HAP-1 (cell line): ENCODE data around the gene CFAP53.

Experiments
- DNase-seq, 2 experiments: peaks; one replicate each; pipeline ENCODE4 v3.0.0-alpha.2; 2016 to 2020; ENCODE audit warnings: low spot score in 2 of 2
- H3K27me3 ChIP-seq: fragments of 250-450 bp; sonication (Bioruptor Pico); 2 replicates; pipeline ENCODE4 v1.5.1; 2020; ENCODE audit warnings: low read depth, mild to moderate bottlenecking, moderate library complexity
- H3K36me3 ChIP-seq: fragments of 250-450 bp; sonication (Bioruptor Pico); replicated peaks from 2 replicates; pipeline ENCODE4 v1.5.1; 2020; ENCODE audit warnings: mild to moderate bottlenecking
- H3K4me1 ChIP-seq: fragments of 250-450 bp; sonication (Bioruptor Pico); 2 replicates; pipeline ENCODE4 v1.5.1; 2020; ENCODE audit warnings: mild to moderate bottlenecking
- H3K4me3 ChIP-seq: fragments of 250-450 bp; sonication (Bioruptor Pico); 2 replicates; pipeline ENCODE4 v1.5.1; 2020; ENCODE audit warnings: mild to moderate bottlenecking, moderate library complexity
- H3K9me3 ChIP-seq: fragments of 250-450 bp; sonication (Bioruptor Pico); 2 replicates; pipeline ENCODE4 v1.5.1; 2020; ENCODE audit warnings: mild to moderate bottlenecking, moderate library complexity
- in situ Hi-C: fragments of 300-500 bp; cut with MboI; formaldehyde crosslinking; loops from 3 replicates; pipeline ENCODE4 v1.14.3; 2020; ENCODE audit warnings: low sequenced_read_pairs, inconsistent platforms, mixed read lengths

Gene CFAP53

DNA sequence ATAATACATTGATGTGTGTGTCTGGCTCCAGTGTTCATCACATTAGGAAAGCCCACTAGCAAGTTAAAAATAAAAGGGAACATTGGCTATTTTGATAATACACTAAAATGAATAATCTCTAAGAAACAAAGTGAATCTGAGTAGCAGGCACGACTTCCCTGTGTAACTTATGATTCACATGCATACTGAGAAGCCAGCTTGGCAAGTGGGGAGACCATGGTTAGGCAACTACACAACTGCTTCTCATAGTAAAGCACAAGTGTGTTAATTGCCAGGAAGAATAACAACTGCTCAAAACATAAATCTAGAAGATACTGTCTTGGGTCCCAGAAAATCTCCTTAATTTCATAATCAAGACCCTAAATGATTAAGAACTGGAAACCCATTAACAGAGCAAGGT lies 75.4 kb downstream of the CFAP53 start:
- peaks cover 10% of the 10 kb centered on the region for H3K4me1 ChIP-seq
- H3K27me3 ChIP-seq, result 0 out of 2 replicates have a peak, but pooled peaks cover 2% of the 10 kb centered on the region
- no peaks in the 10 kb centered on the region for H3K9me3 ChIP-seq
- H3K36me3 ChIP-seq, result no peaks in the 10 kb centered on the region
- no peak overlapping the region for H3K4me3 ChIP-seq
- no peak for DNase-seq
- in situ Hi-C loops, result no loop called here

DNA sequence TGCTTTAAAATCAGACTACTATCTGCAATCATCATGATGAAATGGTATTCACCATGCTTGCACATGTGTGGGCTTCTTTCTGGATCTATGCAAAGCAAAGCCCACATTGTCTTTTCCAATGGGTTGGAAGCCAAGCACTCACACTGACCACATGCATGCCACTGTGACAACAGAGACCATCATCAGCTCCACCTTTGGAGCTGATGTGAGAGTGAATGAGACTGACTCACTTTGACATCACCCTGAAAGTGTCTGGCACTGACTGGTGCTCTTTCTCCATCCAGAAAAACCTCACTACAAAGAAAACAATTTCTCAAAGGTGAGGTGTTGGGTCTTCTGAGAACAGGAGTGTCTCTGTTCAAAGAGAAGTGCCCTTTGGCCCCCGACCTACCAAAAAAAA lies 76.1 kb downstream of the CFAP53 start:
- no peak for DNase-seq
- in situ Hi-C loops, result no loop called here
- H3K36me3 ChIP-seq, result no peaks in the 10 kb centered on the region
- H3K4me3 ChIP-seq, result no peak overlapping the region
- no peaks in the 10 kb centered on the region for H3K27me3 ChIP-seq
- no peaks in the 10 kb centered on the region for H3K9me3 ChIP-seq
- H3K4me1 ChIP-seq, result peaks cover 8% of the 10 kb centered on the region

DNA sequence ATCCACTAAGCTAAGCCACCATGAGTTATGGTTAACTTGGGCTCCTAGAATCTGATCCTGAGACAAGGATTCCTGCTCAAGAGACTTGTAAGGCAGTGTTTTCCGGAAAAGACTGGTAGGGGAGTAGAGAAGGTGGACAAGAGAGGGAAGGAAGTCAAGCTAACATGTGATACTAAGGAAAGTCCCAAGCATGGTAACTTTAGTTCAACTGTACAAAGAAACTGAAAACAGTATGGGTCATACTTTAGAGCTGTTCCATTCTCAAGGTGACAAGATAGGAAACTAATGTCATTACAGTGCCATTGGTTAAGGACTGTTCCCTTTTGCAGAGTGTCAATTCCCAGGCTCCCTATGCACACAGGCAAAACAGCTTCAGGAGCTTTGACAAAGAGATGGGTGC lies 77.1 kb downstream of the CFAP53 start:
- no peak overlapping the region for H3K4me3 ChIP-seq
- no peaks in the 10 kb centered on the region for H3K9me3 ChIP-seq
- peaks cover 7% of the 10 kb centered on the region; the same call in 1 of the 2 replicates for H3K4me1 ChIP-seq
- DNase-seq, result no peak
- no peaks in the 10 kb centered on the region for H3K27me3 ChIP-seq
- in situ Hi-C loops, result no loop called here
- H3K36me3 ChIP-seq, result no peaks in the 10 kb centered on the region

DNA sequence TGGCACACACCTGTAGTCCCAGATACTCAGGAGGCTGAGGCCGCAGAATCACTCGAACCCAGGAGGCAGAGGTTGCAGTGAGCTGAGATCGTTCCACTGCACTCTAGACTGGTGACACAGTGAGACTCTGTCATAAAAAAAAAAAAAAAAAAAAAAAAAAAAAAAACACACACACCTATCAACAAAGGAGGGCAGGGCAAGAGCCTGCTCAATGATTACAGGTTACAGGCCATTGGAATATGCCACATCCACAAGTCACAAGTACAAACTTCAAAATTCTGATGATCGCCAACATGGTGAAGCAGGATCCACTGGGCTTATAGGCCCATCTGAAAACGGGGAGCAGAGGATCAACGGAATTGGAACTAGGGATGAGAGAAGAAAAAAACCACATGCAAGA lies 77.6 kb downstream of the CFAP53 start:
- no peak overlapping the region for H3K4me3 ChIP-seq
- no peak for DNase-seq
- no peaks in the 10 kb centered on the region for H3K27me3 ChIP-seq
- no peaks in the 10 kb centered on the region for H3K9me3 ChIP-seq
- H3K36me3 ChIP-seq, result no peaks in the 10 kb centered on the region
- peaks cover 6% of the 10 kb centered on the region; the same call in 1 of the 2 replicates for H3K4me1 ChIP-seq
- in situ Hi-C loops, result no loop called here

DNA sequence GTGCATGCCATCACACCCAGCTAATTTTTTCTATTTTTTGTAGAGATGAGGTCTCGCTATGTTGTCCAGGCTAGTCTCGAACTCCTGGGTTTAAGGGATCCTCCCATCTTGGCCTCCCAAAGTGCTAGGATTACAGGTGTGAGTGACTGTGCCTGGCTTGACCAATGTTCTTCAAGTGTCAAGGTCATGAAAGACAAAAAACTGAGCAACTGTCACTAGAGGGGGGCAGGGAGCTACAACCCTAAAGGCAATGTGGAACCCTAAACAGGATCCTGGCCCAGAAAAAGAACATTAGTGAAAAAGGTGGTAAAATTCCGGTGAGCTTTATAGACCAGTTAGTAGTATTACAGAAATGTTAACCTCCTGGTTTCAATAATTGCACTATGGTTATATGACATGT lies 78.6 kb downstream of the CFAP53 start:
- no peak for DNase-seq
- Histone ChIP-seq H3K9me3 (no peaks in the 10 kb centered on the region), H3K4me3 (no peak overlapping the region), H3K27me3 (no peaks in the 10 kb centered on the region), H3K36me3 (no peaks in the 10 kb centered on the region), H3K4me1 (no peaks in the 10 kb centered on the region)
- in situ Hi-C loops, result no loop called here

DNA sequence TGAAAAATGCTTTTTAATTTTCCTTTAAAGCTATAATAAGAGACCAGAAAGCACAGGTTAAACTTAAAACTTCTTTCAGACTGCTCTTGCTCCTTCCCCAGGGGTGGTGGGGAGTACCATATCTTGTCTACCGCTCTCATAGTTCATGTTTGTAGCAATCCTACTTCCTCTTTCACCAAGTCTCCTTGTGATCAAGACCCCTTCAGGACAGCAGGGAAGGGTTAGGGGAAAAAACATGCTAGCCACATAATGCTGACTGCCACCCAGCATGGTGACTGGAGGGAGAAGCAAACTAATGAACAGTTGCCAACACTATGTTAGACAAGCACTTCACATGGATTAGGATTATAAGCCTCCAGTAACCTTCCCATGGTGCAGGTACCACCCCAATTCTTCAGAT lies 79.9 kb downstream of the CFAP53 start:
- DNase-seq, result no peak
- H3K4me1 ChIP-seq, result no peaks in the 10 kb centered on the region
- no peaks in the 10 kb centered on the region for H3K27me3 ChIP-seq
- in situ Hi-C loops, result no loop called here
- H3K36me3 ChIP-seq, result no peaks in the 10 kb centered on the region
- H3K4me3 ChIP-seq, result no peak overlapping the region
- H3K9me3 ChIP-seq, result no peaks in the 10 kb centered on the region

DNA sequence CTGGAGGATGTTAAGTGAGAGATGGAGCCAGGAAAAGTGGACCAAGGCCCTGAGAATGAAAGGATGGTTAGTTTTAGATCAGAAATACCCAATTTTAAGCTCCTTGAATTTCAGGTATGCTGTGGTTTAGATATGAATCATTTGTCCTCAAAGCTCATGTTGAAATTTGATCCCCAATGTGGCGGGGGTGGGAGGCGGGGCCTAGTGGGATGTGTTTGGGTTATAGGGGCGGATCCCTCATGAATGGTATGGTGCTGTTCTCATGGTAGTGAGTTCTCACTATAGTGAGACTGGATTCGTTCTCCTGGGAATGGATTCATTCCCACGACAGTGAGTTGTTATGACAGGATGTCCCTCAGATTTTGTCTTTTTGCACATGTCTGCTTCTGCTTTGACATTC lies 82.7 kb downstream of the CFAP53 start:
- in situ Hi-C loops, result no loop called here
- H3K4me3 ChIP-seq, result no peak overlapping the region
- DNase-seq, result no peak

DNA sequence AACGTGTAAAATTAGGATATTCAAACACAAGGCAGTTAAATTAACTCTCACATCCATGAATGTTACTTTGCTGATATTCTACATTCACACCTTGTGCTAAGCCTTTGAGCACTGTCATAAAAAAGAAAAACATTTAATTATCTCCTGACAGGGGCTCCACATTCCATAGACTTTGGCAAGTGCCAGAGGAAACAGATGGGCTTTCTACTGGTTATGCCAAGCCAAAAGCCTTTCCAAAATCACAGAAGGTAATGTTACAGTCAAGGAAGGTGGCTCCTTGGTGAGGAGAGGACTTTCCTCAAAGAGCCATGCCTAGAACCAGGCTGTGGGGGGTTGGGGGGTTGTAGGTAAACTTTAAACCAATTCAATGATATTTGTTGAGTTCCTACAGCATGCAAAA lies 83.8 kb downstream of the CFAP53 start:
- no peak for DNase-seq
- Histone ChIP-seq H3K9me3 (no peaks in the 10 kb centered on the region), H3K4me1 (no peaks in the 10 kb centered on the region), H3K27me3 (no peaks in the 10 kb centered on the region), H3K4me3 (no peak overlapping the region), H3K36me3 (no peaks in the 10 kb centered on the region)
- in situ Hi-C loops, result no loop called here

More for the DNA sequence above, 82.7 kb downstream of the CFAP53 start:
- Histone ChIP-seq H3K36me3 (no peaks in the 10 kb centered on the region), H3K27me3 (no peaks in the 10 kb centered on the region), H3K4me1 (no peaks in the 10 kb centered on the region), H3K9me3 (no peaks in the 10 kb centered on the region)

DNA sequence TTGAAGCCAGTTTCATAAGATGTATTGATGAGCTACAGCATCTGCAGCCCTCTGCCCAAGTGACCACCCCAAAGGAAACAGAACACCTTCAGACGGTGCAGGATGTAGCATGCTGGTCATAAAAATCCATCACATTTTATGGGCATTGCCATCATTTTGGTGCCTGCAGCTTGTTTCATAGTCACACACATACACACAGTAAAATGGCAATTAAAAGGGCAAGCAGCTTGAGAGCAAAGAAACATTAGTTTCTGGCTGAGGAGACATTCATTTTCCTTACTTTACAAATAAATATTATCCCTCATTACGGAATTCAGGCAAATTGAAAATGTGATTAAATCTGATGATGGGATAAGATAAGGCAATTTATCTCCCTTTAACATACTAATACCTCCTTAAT lies 84.7 kb downstream of the CFAP53 start:
- no peak for DNase-seq
- Histone ChIP-seq H3K4me3 (no peak overlapping the region), H3K36me3 (no peaks in the 10 kb centered on the region), H3K27me3 (no peaks in the 10 kb centered on the region), H3K9me3 (no peaks in the 10 kb centered on the region), H3K4me1 (no peaks in the 10 kb centered on the region)
- in situ Hi-C loops, result no loop called here

DNA sequence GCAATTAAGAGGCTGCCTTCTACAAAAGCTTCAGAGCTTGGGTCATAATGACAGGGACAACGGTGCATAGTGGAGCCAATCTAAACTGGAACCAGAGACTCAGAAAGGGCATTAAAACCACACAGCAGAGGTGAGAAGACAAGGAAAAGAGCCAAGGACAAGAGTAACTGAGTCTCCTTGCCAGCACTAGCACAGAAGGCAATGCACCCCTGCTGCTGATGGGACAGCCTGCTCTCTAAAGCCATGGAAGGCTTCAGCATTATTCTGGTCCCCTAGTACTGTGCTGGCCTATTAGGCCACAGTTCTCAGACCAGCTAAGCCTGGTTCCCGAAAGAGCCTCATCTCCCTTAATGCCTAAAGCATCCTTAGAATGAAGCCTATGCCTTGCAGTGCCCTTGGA lies 86.8 kb downstream of the CFAP53 start:
- in situ Hi-C loops, result no loop called here
- no peaks in the 10 kb centered on the region for H3K4me1 ChIP-seq
- no peaks in the 10 kb centered on the region for H3K27me3 ChIP-seq
- H3K4me3 ChIP-seq, result no peak overlapping the region
- DNase-seq, result no peak
- no peaks in the 10 kb centered on the region for H3K9me3 ChIP-seq
- no peaks in the 10 kb centered on the region for H3K36me3 ChIP-seq

DNA sequence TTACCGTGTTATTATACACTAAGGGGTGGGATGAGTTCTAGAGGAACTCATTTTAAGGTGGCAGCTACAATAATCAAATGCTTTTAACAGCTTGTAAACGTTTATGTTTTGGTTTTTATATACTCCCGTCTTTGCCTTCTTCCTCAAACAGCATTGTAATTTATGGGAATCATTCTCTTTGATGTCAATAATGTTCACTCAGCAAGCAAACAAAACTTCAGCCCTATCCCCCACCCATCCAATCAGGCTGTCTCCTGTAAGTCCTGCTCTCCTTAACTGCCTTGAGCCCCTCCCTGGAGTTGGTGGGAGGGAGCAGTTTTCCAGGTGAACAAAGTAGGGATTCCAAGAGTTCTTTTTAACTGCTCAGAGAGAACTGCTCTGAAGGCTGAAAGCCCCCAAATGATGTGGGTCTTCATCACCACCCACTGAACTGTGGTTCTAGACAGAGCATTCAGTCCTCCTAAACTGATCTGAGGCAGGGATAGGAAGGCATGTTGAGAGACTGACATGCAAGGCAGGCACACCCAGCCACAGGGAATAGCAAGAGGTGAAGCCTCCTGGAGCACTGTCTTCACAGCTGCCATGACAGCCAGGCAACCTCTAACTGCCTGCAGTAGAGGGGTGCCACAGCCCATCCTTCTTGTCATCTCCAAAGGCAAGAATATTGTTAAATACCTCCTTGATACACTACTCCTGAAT lies 88.9 kb downstream of the CFAP53 start:
- no peak for DNase-seq
- H3K9me3 ChIP-seq, result no peaks in the 10 kb centered on the region
- H3K36me3 ChIP-seq, result no peaks in the 10 kb centered on the region
- in situ Hi-C loops, result no loop called here
- no peaks in the 10 kb centered on the region for H3K4me1 ChIP-seq
- no peaks in the 10 kb centered on the region for H3K27me3 ChIP-seq
- H3K4me3 ChIP-seq, result no peak overlapping the region
